Measurements from ENCODE around the gene SLC25A22.

SLC25A22 gene

DNA sequence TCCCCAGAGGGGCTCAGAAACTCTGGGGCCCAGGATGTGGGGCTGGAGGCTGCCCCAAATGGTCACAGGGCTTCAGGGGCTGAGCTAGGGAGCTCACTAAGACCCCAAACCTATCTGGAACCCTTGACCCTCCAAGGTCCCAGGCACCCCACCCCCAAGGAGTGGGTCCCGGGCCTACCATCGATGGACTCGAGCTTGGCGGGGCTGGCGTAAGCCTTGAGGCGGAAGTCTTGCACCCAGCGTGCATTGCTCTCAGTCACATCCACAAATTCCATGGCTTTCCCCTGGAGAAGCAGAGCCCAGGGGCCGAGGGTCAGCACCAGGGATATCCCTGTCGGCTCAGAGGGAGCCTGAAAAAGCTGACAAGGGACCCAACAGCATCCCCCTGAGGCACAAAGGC, 24.3 kb downstream of the SLC25A22 start:
- TF ChIP-seq, protein P1, sequence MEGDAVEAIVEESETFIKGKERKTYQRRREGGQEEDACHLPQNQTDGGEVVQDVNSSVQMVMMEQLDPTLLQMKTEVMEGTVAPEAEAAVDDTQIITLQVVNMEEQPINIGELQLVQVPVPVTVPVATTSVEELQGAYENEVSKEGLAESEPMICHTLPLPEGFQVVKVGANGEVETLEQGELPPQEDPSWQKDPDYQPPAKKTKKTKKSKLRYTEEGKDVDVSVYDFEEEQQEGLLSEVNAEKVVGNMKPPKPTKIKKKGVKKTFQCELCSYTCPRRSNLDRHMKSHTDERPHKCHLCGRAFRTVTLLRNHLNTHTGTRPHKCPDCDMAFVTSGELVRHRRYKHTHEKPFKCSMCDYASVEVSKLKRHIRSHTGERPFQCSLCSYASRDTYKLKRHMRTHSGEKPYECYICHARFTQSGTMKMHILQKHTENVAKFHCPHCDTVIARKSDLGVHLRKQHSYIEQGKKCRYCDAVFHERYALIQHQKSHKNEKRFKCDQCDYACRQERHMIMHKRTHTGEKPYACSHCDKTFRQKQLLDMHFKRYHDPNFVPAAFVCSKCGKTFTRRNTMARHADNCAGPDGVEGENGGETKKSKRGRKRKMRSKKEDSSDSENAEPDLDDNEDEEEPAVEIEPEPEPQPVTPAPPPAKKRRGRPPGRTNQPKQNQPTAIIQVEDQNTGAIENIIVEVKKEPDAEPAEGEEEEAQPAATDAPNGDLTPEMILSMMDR (IDR thresholded peaks at IDR 0.05; ENCODE audit: low read depth, low read length) = no peak
- no peak overlapping the region for H3K4me3 ChIP-seq (replicated peaks in 1 of 2; ENCODE audit: low read depth in 2 of 2, low read length in 2 of 2)

DNA sequence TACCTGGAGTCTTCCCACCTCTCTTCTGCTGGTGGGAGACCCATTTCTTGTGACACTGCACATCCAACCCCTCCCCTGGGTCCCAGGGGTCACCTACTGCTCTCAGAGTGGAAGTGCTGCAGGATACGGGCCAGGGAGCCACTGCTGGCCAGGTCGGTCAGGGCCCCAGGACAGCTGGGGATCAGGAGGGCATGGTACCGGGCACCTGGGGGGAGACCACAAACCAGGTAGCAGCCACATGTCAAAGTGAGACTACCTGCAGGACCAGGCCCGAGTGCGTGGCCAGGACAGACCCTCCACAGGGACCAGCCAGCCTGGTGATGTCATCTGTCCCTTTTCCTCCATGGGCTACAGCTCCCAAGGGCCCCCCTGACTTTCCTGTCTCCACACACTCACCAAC, 24.7 kb downstream of the SLC25A22 start:
- TF ChIP-seq, protein P1 (IDR thresholded peaks at IDR 0.05; ENCODE audit: low read depth, low read length) = no peak
- DNase-seq (ENCODE audit: low read depth in 2 of 2) = no peak
- H3K4me3 ChIP-seq (replicated peaks in 1 of 2; ENCODE audit: low read depth in 2 of 2, low read length in 2 of 2) = no peak overlapping the region

More for the DNA sequence above, 24.3 kb downstream of the SLC25A22 start:
- no peak for DNase-seq (ENCODE audit: low read depth in 2 of 2)

DNA sequence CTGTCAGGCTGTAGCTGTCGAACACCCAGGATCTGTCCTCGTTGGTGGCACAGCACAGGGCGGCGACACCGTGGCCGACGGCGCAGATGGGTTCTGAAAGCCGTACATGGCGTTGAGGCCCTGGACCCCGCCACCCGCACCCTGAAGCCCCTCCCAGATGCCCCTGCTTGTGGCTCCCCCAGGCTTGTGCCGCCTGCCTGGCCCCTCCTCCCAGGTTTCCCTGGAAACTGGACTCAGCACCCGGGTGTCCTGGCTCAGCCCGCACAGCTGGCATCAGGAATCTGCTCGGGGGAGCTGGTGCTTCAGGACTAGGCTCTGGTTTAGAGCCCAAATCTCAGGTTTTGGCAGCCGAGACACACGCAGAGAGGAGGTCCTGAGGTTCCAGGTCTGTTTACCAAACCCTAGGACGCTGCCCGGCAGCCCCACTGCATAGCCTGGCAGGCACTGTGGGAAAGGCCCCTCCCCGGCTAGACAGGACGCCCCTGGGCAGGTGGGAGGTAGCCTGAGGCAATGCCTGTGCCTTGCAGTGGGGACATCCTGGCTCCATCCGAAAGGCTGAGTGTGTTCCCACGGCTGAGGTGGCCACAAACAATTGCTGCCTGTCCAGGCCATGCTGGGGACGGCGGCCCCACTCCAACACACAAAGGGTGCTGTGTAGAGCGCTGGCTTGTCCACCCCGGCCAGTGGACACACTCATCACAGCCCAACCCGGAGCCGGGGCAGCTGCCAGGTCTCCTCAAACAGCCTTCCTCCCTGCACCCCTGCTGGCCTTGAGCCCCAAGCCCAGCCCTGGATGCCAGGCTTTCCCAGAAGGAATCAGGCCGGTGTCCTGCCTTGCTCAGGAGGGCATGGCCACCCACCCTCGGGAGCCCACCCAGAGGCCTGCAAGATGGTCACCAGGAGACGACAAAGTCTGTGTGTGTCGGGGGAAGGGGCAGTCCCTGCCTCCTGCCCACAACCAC, 25.4 kb downstream of the SLC25A22 start:
- TF ChIP-seq, protein P1 (IDR thresholded peaks at IDR 0.05; ENCODE audit: low read depth, low read length) = no peak
- no peak for DNase-seq (ENCODE audit: low read depth in 2 of 2)
- H3K4me3 ChIP-seq (replicated peaks in 1 of 2; ENCODE audit: low read depth in 2 of 2, low read length in 2 of 2) = no peak overlapping the region

DNA sequence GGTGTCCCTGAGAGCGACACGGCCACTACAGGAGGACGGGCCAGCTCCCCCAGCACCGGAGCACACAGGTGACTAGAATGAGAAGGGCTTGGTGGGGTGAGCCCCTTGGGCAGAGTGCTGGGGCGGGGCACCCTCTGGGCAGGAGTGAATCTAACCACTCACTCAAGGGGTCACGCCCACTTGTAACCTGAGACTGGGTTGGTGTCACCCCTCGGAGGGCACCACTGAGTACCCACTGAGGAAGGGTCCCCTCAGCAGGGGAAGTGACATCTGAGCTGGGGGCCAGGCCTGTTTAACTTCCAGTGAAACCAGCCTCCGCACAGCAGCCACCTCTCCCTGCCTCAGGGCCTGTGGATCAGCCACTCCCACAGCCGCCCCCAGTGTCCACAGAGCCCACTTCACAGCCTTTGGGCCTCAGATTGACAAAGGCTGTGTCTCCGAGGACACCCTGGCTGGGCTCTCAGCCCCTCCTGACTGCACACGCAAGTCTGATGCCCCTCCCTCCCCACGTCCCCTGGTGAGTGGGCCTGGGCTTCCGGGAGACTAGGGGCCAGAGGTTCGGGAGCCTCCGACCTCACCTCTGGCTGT, 26.4 kb downstream of the SLC25A22 start:
- DNase-seq (ENCODE audit: low read depth in 2 of 2) = no peak
- TF ChIP-seq, protein P1 (IDR thresholded peaks at IDR 0.05; ENCODE audit: low read depth, low read length) = no peak
- H3K4me3 ChIP-seq (replicated peaks in 1 of 2; ENCODE audit: low read depth in 2 of 2, low read length in 2 of 2) = no peak overlapping the region

DNA sequence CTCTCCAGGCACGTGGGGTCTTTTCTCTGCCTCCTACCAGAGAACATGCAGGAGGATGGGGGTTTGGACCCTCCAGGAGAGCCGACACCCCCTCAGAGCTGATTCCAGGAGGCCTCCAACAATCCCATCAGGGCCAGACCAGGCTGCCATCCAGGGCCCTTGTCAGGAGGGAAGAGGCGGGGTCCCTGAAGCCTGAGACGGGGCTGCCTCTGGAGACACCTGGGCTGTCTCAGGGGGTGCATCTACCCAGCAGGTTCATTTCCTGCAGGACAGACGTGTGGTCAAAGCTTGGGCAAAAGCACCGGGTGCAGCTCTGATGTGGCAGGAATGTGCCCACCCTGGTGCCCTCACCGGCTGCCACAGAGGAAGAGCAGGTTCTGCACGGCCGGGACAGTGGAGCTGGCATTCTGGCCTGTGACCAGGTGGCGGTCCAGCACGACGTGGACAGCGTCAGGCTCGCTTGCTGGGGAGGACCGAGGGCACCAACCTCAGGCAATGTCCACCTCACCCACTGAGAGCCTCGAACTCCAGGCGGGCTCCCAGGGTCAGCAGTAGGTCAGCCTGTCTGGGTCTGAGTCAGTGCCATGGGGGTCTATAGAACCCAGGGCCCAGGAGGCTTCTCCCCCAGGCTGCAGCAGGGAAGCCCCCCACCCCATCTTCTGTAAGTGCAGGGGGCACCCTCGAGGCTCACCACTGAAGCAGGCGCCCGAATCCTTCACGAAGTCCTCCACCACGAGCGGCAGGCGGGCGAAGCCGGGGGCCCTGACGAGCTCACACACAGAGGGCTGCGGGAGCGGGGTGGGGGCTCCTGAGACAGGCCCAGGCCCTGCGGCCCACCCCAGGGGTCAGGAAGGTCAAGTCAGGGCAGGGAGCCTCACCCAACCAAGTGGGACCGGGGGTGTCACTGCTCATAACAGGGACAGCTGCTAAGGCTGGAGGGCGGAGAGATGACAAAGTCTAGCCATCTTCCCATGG, 27.2 kb downstream of the SLC25A22 start:
- no peak for DNase-seq (ENCODE audit: low read depth in 2 of 2)
- TF ChIP-seq, protein P1 (IDR thresholded peaks at IDR 0.05; ENCODE audit: low read depth, low read length) = no peak

DNA sequence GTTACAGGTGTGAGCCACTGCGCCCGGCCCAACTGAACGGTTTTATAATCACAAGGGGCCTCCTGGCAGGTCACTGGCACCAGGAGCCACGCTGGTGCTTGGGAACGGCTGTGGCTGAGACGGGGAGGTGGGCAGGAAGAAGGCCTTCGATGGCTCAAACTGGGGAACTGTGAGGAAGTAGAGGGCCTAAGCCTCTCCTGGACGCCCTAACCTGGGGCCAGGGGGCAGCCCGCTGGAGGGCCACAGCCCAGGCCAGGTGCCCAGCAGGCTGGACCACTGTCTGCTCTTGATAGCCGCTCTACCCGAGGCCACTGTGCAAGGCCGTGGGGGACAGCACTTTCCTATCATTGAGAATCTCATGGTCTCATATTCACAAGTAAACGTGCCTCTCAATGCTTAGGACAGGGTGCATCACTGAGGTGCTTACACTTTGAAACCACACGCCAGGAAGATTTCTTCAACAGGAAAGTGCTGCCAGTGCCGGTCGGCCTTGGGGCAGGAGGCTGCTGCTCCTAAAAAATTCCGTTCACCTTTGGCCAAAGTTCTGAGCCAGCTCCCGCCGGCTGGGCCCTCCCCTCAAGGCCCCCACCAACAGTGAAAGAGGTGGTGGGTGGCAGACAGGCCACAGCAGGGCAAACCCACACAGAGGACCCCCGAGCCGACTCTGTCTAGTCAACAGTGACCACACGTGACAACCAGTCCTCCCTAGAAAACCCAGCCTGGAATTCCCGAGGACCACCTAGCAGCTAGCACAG, 28.0 kb downstream of the SLC25A22 start:
- no peak for DNase-seq (ENCODE audit: low read depth in 2 of 2)
- no peak overlapping the region for H3K4me3 ChIP-seq (replicated peaks in 1 of 2; ENCODE audit: low read depth in 2 of 2, low read length in 2 of 2)
- TF ChIP-seq, protein P1 (IDR thresholded peaks at IDR 0.05; ENCODE audit: low read depth, low read length) = no peak

More for the DNA sequence above, 27.2 kb downstream of the SLC25A22 start:
- H3K4me3 ChIP-seq (replicated peaks in 1 of 2; ENCODE audit: low read depth in 2 of 2, low read length in 2 of 2) = no peak overlapping the region

All from cardiac fibroblast (primary cell).